ENCODE results near the gene AIF1. TPM values are rescaled to one million over a fixed set of nuclear protein-coding genes. Genes with fewer than 3 reads are reported as not detected.

Gene AIF1
- total and polyA plus RNA-seq, 2 experiments from 2014 or later: 13.3 to 33.7 TPM

GRCh38 chr6:31658983-31659648, 44.1 kb downstream of the AIF1 start:
- no peak for ATAC-seq
- TF ChIP-seq POLR2AphosphoS5 (IDR thresholded peaks at IDR 0.05; ENCODE audit: low read depth) (no peak), EZH2phosphoT487 (IDR thresholded peaks at IDR 0.05; ENCODE audit: unreplicated experiment) (no peak), JUNB (IDR thresholded peaks at IDR 0.05; ENCODE audit: unreplicated experiment) (no peak), EZH2 (IDR thresholded peaks at IDR 0.05; ENCODE audit: low read depth, unreplicated experiment) (no peak), ETS1 (IDR thresholded peaks at IDR 0.05) (no peak)
- H3K79me2 ChIP-seq (replicated peaks; ENCODE audit: insufficient read depth): peaks cover 37% of the 10 kb centered on the region

GRCh38 chr6:31659649-31660380, 44.8 kb downstream of the AIF1 start:
- peaks cover 12% of the 10 kb centered on the region; the same call in 1 of the 2 replicates for H3K36me3 ChIP-seq (ENCODE audit: insufficient read depth)
- peak; percentile 65 for TF ChIP-seq REST (IDR thresholded peaks at IDR 0.05; ENCODE audit: unreplicated experiment)
- TF ChIP-seq STAT1 (IDR thresholded peaks at IDR 0.05; ENCODE audit: unreplicated experiment): no peak
- peak; percentile 46 for DNase-seq (ENCODE audit: low spot score)
- H3K36me3 Mint-ChIP-seq (ENCODE audit: low read depth): peaks cover 47% of the 10 kb centered on the region
- peak overlapping the region; percentile 90 for H3K4me3 Mint-ChIP-seq
- peak overlapping the region; percentile 96 for H3K4me3 ChIP-seq
- peak overlapping the region; percentile 95 for H3K27ac Mint-ChIP-seq
- H3K79me2 ChIP-seq (replicated peaks; ENCODE audit: insufficient read depth): peaks cover 41% of the 10 kb centered on the region
- peaks cover 50% of the 10 kb centered on the region for H3K4me1 Mint-ChIP-seq
- H4K20me1 ChIP-seq (replicated peaks; ENCODE audit: insufficient read depth): no peaks in the 10 kb centered on the region; the same call in 1 of the 2 replicates
- H3K27me3 ChIP-seq (ENCODE audit: insufficient read depth): no peaks in the 10 kb centered on the region
- peak; percentile 19 for ATAC-seq
- peak overlapping the region; percentile 83 for H2AFZ ChIP-seq
- peaks cover 21% of the 10 kb centered on the region; the same call in 1 of the 2 replicates for H3F3A ChIP-seq (replicated peaks; ENCODE audit: low read depth)
- H3K4me1 ChIP-seq (ENCODE audit: insufficient read depth): peaks cover 23% of the 10 kb centered on the region
- H3K9me3 Mint-ChIP-seq: no peaks in the 10 kb centered on the region
- H3K9me2 ChIP-seq (ENCODE audit: insufficient read depth): no peaks in the 10 kb centered on the region
- peak overlapping the region; percentile 98 for H3K4me2 ChIP-seq
- peak overlapping the region; percentile 95 for H3K27ac ChIP-seq (ENCODE audit: low read depth)
- peaks cover 19% of the 10 kb centered on the region for H3K27me3 Mint-ChIP-seq (ENCODE audit: insufficient read depth, low read depth, poor library complexity)

More at GRCh38 chr6:31658983-31659648, 44.1 kb downstream of the AIF1 start:
- H3K27me3 Mint-ChIP-seq (ENCODE audit: insufficient read depth, low read depth, poor library complexity): peaks cover 19% of the 10 kb centered on the region
- Histone ChIP-seq H3K27me3 (ENCODE audit: insufficient read depth) (no peaks in the 10 kb centered on the region), H3K4me2 (peak overlapping the region; percentile 98), H3K9me2 (ENCODE audit: insufficient read depth) (no peaks in the 10 kb centered on the region), H4K20me1 (replicated peaks; ENCODE audit: insufficient read depth) (no peaks in the 10 kb centered on the region; the same call in 1 of the 2 replicates), H3F3A (replicated peaks; ENCODE audit: low read depth) (peaks cover 17% of the 10 kb centered on the region; the same call in 1 of the 2 replicates), H3K4me3 (peak overlapping the region; percentile 96), H3K4me1 (ENCODE audit: insufficient read depth) (peaks cover 19% of the 10 kb centered on the region), H3K27ac (ENCODE audit: low read depth) (no peak overlapping the region), H3K36me3 (ENCODE audit: insufficient read depth) (peaks cover 10% of the 10 kb centered on the region; the same call in 1 of the 2 replicates), H2AFZ (no peak overlapping the region)
- peak overlapping the region; percentile 90 for H3K4me3 Mint-ChIP-seq
- no peak for DNase-seq (ENCODE audit: low spot score)
- no peak overlapping the region for H3K27ac Mint-ChIP-seq
- peaks cover 44% of the 10 kb centered on the region for H3K4me1 Mint-ChIP-seq
- H3K9me3 Mint-ChIP-seq: no peaks in the 10 kb centered on the region
- peaks cover 40% of the 10 kb centered on the region for H3K36me3 Mint-ChIP-seq (ENCODE audit: low read depth)
